Measurements from ENCODE around the gene KNSTRN.

DNA sequence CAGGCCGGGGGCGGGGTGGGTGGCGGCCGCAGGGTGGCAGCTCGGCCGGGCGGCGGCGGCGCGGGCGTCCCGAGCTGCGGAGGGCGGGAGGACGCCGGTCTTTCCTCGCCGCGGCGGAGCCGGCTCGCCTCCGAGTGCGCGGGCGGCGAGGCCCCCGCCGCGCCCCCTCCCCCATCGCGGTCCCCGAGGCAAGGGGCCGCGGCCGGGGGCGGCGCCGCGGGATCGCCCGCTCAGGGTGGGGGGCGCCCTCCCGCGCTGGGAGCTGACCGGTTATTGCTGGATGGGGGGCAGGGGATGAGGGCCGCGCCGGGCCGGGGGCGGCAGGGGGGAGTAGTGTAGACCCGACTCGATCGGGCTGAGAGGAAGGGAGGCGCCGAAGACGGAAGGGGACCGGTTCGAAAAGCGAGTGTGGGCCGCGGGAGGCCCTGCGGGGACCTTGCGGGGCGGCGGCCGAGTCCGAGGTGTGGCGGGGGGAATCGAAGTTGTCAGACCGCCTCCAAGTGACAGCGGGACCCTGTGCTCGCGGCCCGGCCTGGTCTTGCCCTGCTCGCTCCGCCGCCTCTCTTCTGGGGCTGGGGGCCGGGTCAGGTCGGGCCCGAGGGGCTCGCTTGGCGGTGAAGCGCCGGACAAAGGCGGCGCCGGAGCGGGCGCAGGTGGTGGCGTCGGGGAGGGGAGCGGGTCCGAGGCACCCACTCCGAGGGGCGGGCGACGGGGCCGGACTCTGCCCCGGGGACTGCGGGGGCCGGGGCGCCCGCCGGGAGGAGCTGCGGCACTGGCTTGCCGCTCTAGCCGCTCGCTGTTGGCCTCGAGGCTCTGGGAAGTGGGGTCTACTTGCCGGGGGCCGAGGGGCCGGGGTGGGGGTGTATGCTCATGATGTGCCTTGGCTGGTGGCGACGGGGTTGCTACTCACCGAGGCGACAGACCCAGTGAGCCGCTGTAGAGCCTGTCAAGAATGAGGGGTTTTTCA lies 59.3 kb downstream of the KNSTRN start:
- peak in 2 of 3 experiments; percentile 4 to 36 for TF ChIP-seq CTCF (optimal IDR thresholded peaks at IDR 0.05 in 1 of 3, IDR thresholded peaks at IDR 0.05 in 1 of 3, conservative IDR thresholded peaks at IDR 0.05 in 1 of 3; ENCODE audit: extremely low read depth in 1 of 3, insufficient read depth in 2 of 3, low read length in 3 of 3)
- TF ChIP-seq EZH2 (IDR thresholded peaks at IDR 0.05; ENCODE audit: low read length), result no peak

Data from keratinocyte (primary cell).